ENCODE results near the gene ALG2. TPM values are rescaled to one million over a fixed set of nuclear protein-coding genes. Genes with fewer than 3 reads are reported as not detected.

The ALG2 gene
- total and polyA plus RNA-seq, 2 of the 13 experiments (the other 11 are each of a cell fraction or from before 2014, with no cell fraction given), result 46.2 to 49.0 TPM

GRCh38 chr9:99210572-99210971, 11.2 kb downstream of the ALG2 start:
- H3K27me3 ChIP-seq (ENCODE audit: control insufficient read depth in 1 of 2, insufficient read depth in 2 of 2, low read length in 2 of 2), result no peaks in the 10 kb centered on the region
- H4K20me1 ChIP-seq (ENCODE audit: insufficient read depth, low read length), result no peaks in the 10 kb centered on the region
- no peak for FAIRE-seq
- DNase-seq (ENCODE audit: low spot score), result no peak
- BruUV-seq (replicated peaks), result no TSS peak
- in situ Hi-C loops (cut with HindIII; ENCODE audit: extremely low pct_ligation_motif_present, low pct_unique_long_range_greater_than_20kb), result no loop called here
- no peaks in the 10 kb centered on the region for H3K9me3 ChIP-seq (ENCODE audit: low read length)
- H3K4me1 ChIP-seq (ENCODE audit: insufficient read depth, low read length), result no peaks in the 10 kb centered on the region
- no peak overlapping the region for H3K9ac ChIP-seq (ENCODE audit: insufficient read depth, low read depth, low read length)
- no peak overlapping the region for H3K4me2 ChIP-seq (ENCODE audit: low read depth, low read length)
- POLR2A ChIA-PET, result no interaction called here
- H3K36me3 ChIP-seq (replicated peaks in 1 of 2; ENCODE audit: control insufficient read depth in 1 of 2, insufficient read depth in 2 of 2, low read length in 2 of 2), result 0 out of 5 replicates have a peak, but pooled peaks cover 0 to 2% of the 10 kb centered on the region in 2 experiments
- no peak overlapping the region for H2AFZ ChIP-seq (ENCODE audit: low read length)
- no peaks in the 10 kb centered on the region for H3K79me2 ChIP-seq (ENCODE audit: insufficient read depth, low read length)
- no peak overlapping the region for H3K27ac ChIP-seq (ENCODE audit: extremely low read length, insufficient read depth, low read length)
- TF ChIP-seq RAD21 (CRISPR knock-in tag; IDR thresholded peaks at IDR 0.05) (no peak), ZNF3 (CRISPR knock-in tag; IDR thresholded peaks at IDR 0.05) (no peak), GLI4 (CRISPR knock-in tag; IDR thresholded peaks at IDR 0.05; ENCODE audit: borderline replicate concordance) (no peak), ZNF207 (IDR thresholded peaks at IDR 0.05; ENCODE audit: borderline replicate concordance) (no peak), IRF9 (CRISPR knock-in tag; IDR thresholded peaks at IDR 0.05; ENCODE audit: borderline replicate concordance) (no peak), GABPB1 (CRISPR knock-in tag; IDR thresholded peaks at IDR 0.05) (no peak), FLYWCH1 (CRISPR knock-in tag; IDR thresholded peaks at IDR 0.05) (no peak), DR1 (CRISPR knock-in tag; IDR thresholded peaks at IDR 0.05) (no peak), ZNF773 (CRISPR knock-in tag; IDR thresholded peaks at IDR 0.05; ENCODE audit: borderline replicate concordance) (no peak), NFATC3 (CRISPR knock-in tag; IDR thresholded peaks at IDR 0.05) (no peak), HOXD1 (CRISPR knock-in tag; IDR thresholded peaks at IDR 0.05) (no peak), TAF1 (CRISPR knock-in tag; IDR thresholded peaks at IDR 0.05) (no peak), ZSCAN31 (CRISPR knock-in tag; IDR thresholded peaks at IDR 0.05; ENCODE audit: low read depth) (no peak)
- TF ChIP-seq, protein P1, sequence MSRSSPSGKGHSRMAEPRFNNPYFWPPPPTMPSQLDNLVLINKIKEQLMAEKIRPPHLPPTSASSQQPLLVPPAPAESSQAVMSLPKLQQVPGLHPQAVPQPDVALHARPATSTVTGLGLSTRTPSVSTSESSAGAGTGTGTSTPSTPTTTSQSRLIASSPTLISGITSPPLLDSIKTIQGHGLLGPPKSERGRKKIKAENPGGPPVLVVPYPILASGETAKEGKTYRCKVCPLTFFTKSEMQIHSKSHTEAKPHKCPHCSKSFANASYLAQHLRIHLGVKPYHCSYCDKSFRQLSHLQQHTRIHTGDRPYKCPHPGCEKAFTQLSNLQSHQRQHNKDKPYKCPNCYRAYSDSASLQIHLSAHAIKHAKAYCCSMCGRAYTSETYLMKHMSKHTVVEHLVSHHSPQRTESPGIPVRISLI (CRISPR knock-in tag; IDR thresholded peaks at IDR 0.05; ENCODE audit: borderline replicate concordance), result no peak
- CTCF ChIA-PET (ENCODE audit: low intra/inter-chr PET ratio, low total read pairs), result no interaction called here
- H3K4me3 ChIP-seq (replicated peaks in 1 of 3; ENCODE audit: insufficient read depth in 1 of 3, low read depth in 2 of 3, low read length in 3 of 3), result no peak overlapping the region
- intact Hi-C loops (cut with micrococcal nuclease; ENCODE audit: unreplicated experiment), result no loop called here
- ATAC-seq, result no peak

Data from HepG2 (cell line).